ENCODE measurements around the gene ADNP. TPM values are rescaled to one million over a fixed set of nuclear protein-coding genes. Genes with fewer than 3 reads are reported as not detected.
A peak's percentile ranks its signal among the peaks of the same experiment; 100 is the strongest.

ADNP gene
- total and polyA plus RNA-seq, 2 experiments from 2014 or later, result 95.0 to 106 TPM

DNA sequence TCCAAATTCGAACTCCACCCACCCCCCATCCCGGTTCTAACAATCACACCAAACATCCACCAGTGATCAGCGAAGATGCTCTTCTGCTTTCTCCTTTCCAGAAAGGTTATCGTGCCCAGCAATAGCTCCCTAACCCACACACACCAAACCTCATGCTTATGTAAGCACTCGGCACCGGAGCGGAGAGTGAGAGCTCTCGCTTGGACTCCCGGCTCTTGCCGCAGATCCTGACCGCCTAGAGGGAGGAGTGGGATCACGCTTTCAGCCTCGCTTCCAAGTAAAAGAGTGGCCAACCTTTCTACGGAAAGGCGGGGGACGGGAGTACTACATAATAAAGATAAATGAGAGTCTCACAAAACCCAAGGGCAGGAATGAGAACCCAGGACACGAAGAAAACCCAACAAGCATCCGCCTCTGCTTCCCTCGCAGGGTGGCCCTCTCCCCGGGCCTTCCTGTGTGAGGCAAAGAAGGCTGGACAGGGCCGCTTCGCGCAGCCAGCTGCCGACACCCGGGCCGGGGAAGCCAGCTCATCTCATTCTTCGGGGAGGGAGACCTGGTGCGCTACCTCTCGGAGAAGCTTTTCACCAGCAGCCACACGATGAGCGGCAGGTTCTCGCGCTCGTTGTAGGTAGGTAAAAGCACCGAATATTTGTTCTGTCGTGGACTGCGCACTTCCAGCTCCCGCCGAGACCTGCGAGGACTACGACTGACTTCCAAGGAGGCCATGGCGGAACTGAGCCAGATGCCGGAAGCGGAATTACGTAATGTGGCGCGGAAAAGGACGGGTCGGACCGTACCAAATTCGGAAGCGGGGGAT is 26.8 kb upstream of the ADNP start, which contains the start of gene DPM1 (continued):
- TF ChIP-seq, protein P1, sequence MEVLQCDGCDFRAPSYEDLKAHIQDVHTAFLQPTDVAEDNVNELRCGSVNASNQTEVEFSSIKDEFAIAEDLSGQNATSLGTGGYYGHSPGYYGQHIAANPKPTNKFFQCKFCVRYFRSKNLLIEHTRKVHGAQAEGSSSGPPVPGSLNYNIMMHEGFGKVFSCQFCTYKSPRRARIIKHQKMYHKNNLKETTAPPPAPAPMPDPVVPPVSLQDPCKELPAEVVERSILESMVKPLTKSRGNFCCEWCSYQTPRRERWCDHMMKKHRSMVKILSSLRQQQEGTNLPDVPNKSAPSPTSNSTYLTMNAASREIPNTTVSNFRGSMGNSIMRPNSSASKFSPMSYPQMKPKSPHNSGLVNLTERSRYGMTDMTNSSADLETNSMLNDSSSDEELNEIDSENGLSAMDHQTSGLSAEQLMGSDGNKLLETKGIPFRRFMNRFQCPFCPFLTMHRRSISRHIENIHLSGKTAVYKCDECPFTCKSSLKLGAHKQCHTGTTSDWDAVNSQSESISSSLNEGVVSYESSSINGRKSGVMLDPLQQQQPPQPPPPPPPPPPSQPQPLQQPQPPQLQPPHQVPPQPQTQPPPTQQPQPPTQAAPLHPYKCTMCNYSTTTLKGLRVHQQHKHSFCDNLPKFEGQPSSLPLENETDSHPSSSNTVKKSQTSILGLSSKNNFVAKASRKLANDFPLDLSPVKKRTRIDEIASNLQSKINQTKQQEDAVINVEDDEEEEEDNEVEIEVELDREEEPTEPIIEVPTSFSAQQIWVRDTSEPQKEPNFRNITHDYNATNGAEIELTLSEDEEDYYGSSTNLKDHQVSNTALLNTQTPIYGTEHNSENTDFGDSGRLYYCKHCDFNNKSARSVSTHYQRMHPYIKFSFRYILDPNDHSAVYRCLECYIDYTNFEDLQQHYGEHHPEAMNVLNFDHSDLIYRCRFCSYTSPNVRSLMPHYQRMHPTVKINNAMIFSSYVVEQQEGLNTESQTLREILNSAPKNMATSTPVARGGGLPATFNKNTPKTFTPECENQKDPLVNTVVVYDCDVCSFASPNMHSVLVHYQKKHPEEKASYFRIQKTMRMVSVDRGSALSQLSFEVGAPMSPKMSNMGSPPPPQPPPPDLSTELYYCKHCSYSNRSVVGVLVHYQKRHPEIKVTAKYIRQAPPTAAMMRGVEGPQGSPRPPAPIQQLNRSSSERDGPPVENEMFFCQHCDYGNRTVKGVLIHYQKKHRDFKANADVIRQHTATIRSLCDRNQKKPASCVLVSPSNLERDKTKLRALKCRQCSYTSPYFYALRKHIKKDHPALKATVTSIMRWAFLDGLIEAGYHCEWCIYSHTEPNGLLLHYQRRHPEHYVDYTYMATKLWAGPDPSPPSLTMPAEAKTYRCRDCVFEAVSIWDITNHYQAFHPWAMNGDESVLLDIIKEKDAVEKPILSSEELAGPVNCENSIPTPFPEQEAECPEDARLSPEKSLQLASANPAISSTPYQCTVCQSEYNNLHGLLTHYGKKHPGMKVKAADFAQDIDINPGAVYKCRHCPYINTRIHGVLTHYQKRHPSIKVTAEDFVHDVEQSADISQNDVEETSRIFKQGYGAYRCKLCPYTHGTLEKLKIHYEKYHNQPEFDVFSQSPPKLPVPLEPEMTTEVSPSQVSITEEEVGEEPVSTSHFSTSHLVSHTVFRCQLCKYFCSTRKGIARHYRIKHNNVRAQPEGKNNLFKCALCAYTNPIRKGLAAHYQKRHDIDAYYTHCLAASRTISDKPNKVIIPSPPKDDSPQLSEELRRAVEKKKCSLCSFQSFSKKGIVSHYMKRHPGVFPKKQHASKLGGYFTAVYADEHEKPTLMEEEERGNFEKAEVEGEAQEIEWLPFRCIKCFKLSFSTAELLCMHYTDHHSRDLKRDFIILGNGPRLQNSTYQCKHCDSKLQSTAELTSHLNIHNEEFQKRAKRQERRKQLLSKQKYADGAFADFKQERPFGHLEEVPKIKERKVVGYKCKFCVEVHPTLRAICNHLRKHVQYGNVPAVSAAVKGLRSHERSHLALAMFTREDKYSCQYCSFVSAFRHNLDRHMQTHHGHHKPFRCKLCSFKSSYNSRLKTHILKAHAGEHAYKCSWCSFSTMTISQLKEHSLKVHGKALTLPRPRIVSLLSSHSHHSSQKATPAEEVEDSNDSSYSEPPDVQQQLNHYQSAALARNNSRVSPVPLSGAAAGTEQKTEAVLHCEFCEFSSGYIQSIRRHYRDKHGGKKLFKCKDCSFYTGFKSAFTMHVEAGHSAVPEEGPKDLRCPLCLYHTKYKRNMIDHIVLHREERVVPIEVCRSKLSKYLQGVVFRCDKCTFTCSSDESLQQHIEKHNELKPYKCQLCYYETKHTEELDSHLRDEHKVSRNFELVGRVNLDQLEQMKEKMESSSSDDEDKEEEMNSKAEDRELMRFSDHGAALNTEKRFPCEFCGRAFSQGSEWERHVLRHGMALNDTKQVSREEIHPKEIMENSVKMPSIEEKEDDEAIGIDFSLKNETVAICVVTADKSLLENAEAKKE (CRISPR knock-in tag; IDR thresholded peaks at IDR 0.05), result no peak

DNA sequence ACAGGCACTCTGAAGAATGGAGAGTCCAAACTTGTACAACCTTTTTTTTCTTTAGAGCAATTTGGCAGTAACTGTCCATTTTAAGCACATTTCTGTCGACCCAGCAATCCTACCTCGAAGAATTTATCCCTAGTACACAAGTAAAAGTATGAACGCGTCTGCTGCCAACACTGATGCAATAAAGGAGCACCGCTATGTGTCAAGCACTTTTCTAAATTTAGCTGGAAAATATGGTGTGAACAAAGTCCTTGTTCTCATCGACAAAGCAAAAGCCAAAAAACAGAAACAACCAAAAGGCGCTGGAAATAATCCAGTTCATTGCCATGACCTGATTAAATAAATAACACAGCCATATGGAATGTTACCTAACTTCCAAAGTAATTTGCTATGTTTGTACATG is 26.0 kb upstream of the ADNP start:
- H3K79me2 ChIP-seq (replicated peaks; ENCODE audit: insufficient read depth), result peaks cover 87% of the 10 kb centered on the region
- Mint-ChIP-seq H3K9me3 (0 out of 3 replicates have a peak, but pooled peaks cover 4% of the 10 kb centered on the region), H3K27me3 (ENCODE audit: insufficient read depth, low read depth, poor library complexity) (peaks cover 12% of the 10 kb centered on the region), H3K4me1 (peaks cover 23% of the 10 kb centered on the region), H3K4me3 (peak overlapping the region; percentile 96), H3K36me3 (ENCODE audit: low read depth) (peaks cover 39% of the 10 kb centered on the region), H3K27ac (peak overlapping the region; percentile 100; the same call in 1 of the 2 replicates)
- no peak overlapping the region for H2AFZ ChIP-seq
- peaks cover 20% of the 10 kb centered on the region; the same call in 1 of the 2 replicates for H3K4me1 ChIP-seq (ENCODE audit: insufficient read depth)
- H3F3A ChIP-seq (replicated peaks; ENCODE audit: low read depth), result no peaks in the 10 kb centered on the region
- no peaks in the 10 kb centered on the region for H3K9me2 ChIP-seq (ENCODE audit: insufficient read depth)
- H3K27me3 ChIP-seq (ENCODE audit: insufficient read depth), result no peaks in the 10 kb centered on the region
- H3K4me2 ChIP-seq, result peak overlapping the region; percentile 93
- 0 out of 2 replicates have a peak overlapping the region, but pooled peaks have one; percentile 1 for H3K27ac ChIP-seq (ENCODE audit: low read depth)
- ATAC-seq (no peak), DNase-seq (ENCODE audit: low spot score) (no peak)
- H3K36me3 ChIP-seq (ENCODE audit: insufficient read depth), result peaks cover 25% of the 10 kb centered on the region
- peaks cover 48% of the 10 kb centered on the region for H4K20me1 ChIP-seq (replicated peaks; ENCODE audit: insufficient read depth)
- H3K4me3 ChIP-seq, result peak overlapping the region; percentile 92
- TF ChIP-seq, protein P2, sequence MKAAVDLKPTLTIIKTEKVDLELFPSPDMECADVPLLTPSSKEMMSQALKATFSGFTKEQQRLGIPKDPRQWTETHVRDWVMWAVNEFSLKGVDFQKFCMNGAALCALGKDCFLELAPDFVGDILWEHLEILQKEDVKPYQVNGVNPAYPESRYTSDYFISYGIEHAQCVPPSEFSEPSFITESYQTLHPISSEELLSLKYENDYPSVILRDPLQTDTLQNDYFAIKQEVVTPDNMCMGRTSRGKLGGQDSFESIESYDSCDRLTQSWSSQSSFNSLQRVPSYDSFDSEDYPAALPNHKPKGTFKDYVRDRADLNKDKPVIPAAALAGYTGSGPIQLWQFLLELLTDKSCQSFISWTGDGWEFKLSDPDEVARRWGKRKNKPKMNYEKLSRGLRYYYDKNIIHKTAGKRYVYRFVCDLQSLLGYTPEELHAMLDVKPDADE (IDR thresholded peaks at IDR 0.05), result no peak
- TF ChIP-seq, protein P3, sequence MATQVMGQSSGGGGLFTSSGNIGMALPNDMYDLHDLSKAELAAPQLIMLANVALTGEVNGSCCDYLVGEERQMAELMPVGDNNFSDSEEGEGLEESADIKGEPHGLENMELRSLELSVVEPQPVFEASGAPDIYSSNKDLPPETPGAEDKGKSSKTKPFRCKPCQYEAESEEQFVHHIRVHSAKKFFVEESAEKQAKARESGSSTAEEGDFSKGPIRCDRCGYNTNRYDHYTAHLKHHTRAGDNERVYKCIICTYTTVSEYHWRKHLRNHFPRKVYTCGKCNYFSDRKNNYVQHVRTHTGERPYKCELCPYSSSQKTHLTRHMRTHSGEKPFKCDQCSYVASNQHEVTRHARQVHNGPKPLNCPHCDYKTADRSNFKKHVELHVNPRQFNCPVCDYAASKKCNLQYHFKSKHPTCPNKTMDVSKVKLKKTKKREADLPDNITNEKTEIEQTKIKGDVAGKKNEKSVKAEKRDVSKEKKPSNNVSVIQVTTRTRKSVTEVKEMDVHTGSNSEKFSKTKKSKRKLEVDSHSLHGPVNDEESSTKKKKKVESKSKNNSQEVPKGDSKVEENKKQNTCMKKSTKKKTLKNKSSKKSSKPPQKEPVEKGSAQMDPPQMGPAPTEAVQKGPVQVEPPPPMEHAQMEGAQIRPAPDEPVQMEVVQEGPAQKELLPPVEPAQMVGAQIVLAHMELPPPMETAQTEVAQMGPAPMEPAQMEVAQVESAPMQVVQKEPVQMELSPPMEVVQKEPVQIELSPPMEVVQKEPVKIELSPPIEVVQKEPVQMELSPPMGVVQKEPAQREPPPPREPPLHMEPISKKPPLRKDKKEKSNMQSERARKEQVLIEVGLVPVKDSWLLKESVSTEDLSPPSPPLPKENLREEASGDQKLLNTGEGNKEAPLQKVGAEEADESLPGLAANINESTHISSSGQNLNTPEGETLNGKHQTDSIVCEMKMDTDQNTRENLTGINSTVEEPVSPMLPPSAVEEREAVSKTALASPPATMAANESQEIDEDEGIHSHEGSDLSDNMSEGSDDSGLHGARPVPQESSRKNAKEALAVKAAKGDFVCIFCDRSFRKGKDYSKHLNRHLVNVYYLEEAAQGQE (IDR thresholded peaks at IDR 0.05; ENCODE audit: unreplicated experiment), result no peak
- TF ChIP-seq ZNF331 (CRISPR knock-in tag; IDR thresholded peaks at IDR 0.05; ENCODE audit: low read depth), result no peak
